HepG2 (cell line): Measurements from ENCODE around the gene RAB40C. TPM values are rescaled to one million over a fixed set of nuclear protein-coding genes. Genes with fewer than 3 reads are reported as not detected.
A peak's percentile ranks its signal among the peaks of the same experiment; 100 is the strongest.

Experiments used
- ATAC-seq: fragments of 200-7000 bp; cut with Tn5 transposase; 3 replicates; pipeline ENCODE4 v1.9.1; 2020; ENCODE audit warnings: mild to moderate bottlenecking, moderate library complexity
- BruUV-seq: library from RNA; stranded (reverse); fragments of 400-500 nt; replicated peaks from 2 replicates; lab custom pipeline; 2021; lab: Mats Ljungman, UMichigan
- CTCF ChIA-PET: fragments of 300-600 bp; formaldehyde crosslinking; extraction: SDS; loops from one replicate; lab custom pipeline; 2021; ENCODE audit warnings: low total read pairs, inconsistent platforms, low intra/inter-chr PET ratio; lab: Yijun Ruan, JAX
- POLR2A ChIA-PET: fragments of 350-600 bp; sonication (Branson Sonifier 250); formaldehyde crosslinking; loops from one replicate; lab custom pipeline; 2020; ENCODE audit warnings: antibody characterized with exemption, inconsistent platforms; lab: Yijun Ruan, JAX
- DNase-seq: peaks from one replicate; pipeline ENCODE4 v3.0.0-alpha.2; 2015; ENCODE audit warnings: low spot score
- FAIRE-seq: peaks from 3 replicates; lab custom pipeline; 2011; peaks lifted over from hg19 to GRCh38; lab: Jason Lieb, UNC
- H2AFZ ChIP-seq: one replicate; pipeline ENCODE4 v1.6.1; 2011; ENCODE audit warnings: low read length, inconsistent platforms
- H3K27ac ChIP-seq: fragments of 300-600 bp; 3 replicates; pipeline ENCODE4 v1.8.0; 2011; ENCODE audit warnings: mixed run types, mild to moderate bottlenecking, mixed read lengths, low read length, inconsistent platforms; ENCODE audit not compliant: insufficient read depth; ENCODE audit errors: extremely low read length
- H3K27me3 ChIP-seq, 2 experiments: fragments of 200-600 bp in 1 of 2; 2 replicates in 1 of 2; 3 replicates in 1 of 2; pipeline versions ENCODE4 v1.6.0 to v1.8.0; 2011; ENCODE audit warnings: low read length in 2 of 2, mild to moderate bottlenecking in 2 of 2, moderate library complexity in 2 of 2, inconsistent platforms in 1 of 2; ENCODE audit not compliant: insufficient read depth in 2 of 2, control insufficient read depth in 1 of 2
- H3K36me3 ChIP-seq, 2 experiments: fragments of 200-600 bp in 1 of 2; replicated peaks in 1 of 2; 2 replicates in 1 of 2; 3 replicates in 1 of 2; pipeline versions ENCODE4 v1.5.1 to v1.8.0; 2011; ENCODE audit warnings: low read length in 2 of 2, inconsistent platforms in 1 of 2; ENCODE audit not compliant: insufficient read depth in 2 of 2, control insufficient read depth in 1 of 2
- H3K4me1 ChIP-seq: 2 replicates; pipeline ENCODE4 v1.5.1; 2012; ENCODE audit warnings: low read length, inconsistent platforms; ENCODE audit not compliant: insufficient read depth
- H3K4me2 ChIP-seq: 2 replicates; pipeline ENCODE4 v1.6.0; 2011; ENCODE audit warnings: low read depth, low read length, inconsistent platforms
- H3K4me3 ChIP-seq, 3 experiments: fragments of 200-600 bp in 1 of 3; sonication (generic), shearing (Covaris generic) in 1 of 3; replicated peaks in 1 of 3; 2 replicates each; pipeline ENCODE4 v1.5.1; 2011 to 2016; ENCODE audit warnings: low read length in 3 of 3, inconsistent platforms in 2 of 3, low read depth in 2 of 3, mild to moderate bottlenecking in 2 of 3, control low read depth in 1 of 3, mixed read lengths in 1 of 3; ENCODE audit not compliant: insufficient read depth in 1 of 3
- H3K79me2 ChIP-seq: one replicate; pipeline ENCODE4 v1.6.1; 2011; ENCODE audit warnings: low read length, inconsistent platforms; ENCODE audit not compliant: insufficient read depth
- H3K9ac ChIP-seq: 2 replicates; pipeline ENCODE4 v1.6.0; 2011; ENCODE audit warnings: mild to moderate bottlenecking, low read depth, low read length, inconsistent platforms; ENCODE audit not compliant: insufficient read depth
- H3K9me3 ChIP-seq: 2 replicates; pipeline ENCODE4 v1.5.1; 2012; ENCODE audit warnings: mild to moderate bottlenecking, low read length
- H4K20me1 ChIP-seq: 2 replicates; pipeline ENCODE4 v1.6.0; 2011; ENCODE audit warnings: inconsistent platforms, mild to moderate bottlenecking, low read length, moderate library complexity; ENCODE audit not compliant: insufficient read depth
- ARID3A ChIP-seq: IDR thresholded peaks from 2 replicates; pipeline ENCODE4 v1.6.1; 2012; ENCODE audit warnings: low read depth, low read length, improper control_type of control experiment
- BATF2 ChIP-seq: sonication (generic); formaldehyde crosslinking; IDR thresholded peaks from 2 replicates; pipeline ENCODE4 v1.8.0; 2022; ENCODE audit warnings: mild to moderate bottlenecking, missing genetic modification reagents, moderate library complexity
- ETV5 ChIP-seq: IDR thresholded peaks from 2 replicates; pipeline ENCODE4 v1.6.1; 2018; ENCODE audit warnings: missing biosample characterization, missing genetic modification reagents, inconsistent platforms, borderline replicate concordance
- MEF2D ChIP-seq: sonication (generic); formaldehyde crosslinking; IDR thresholded peaks from 2 replicates; pipeline ENCODE4 v1.5.1; 2020; ENCODE audit warnings: mild to moderate bottlenecking, missing genetic modification reagents
- PAXIP1 ChIP-seq: sonication (generic); formaldehyde crosslinking; conservative IDR thresholded peaks from 2 replicates; pipeline ENCODE4 v1.4.0; 2020; ENCODE audit warnings: mild to moderate bottlenecking, missing genetic modification reagents, moderate library complexity
- SSRP1 ChIP-seq: IDR thresholded peaks from 2 replicates; pipeline ENCODE4 v1.6.1; 2016; ENCODE audit warnings: control low read depth
- ZBTB25 ChIP-seq: IDR thresholded peaks from 2 replicates; pipeline ENCODE4 v1.6.1; 2018; ENCODE audit warnings: missing genetic modification reagents
- ZNF10 ChIP-seq: sonication (generic); formaldehyde crosslinking; IDR thresholded peaks from 2 replicates; pipeline ENCODE4 v1.4.0; 2020; ENCODE audit warnings: mild to moderate bottlenecking, low read depth, missing genetic modification reagents, borderline replicate concordance
- ZNF207 ChIP-seq: fragments of 450-650 bp; IDR thresholded peaks from 2 replicates; pipeline ENCODE4 v1.6.1; 2016; ENCODE audit warnings: antibody characterized with exemption, borderline replicate concordance
- ZNF280B ChIP-seq: sonication (generic); formaldehyde crosslinking; IDR thresholded peaks from 2 replicates; pipeline ENCODE4 v1.5.0; 2020; ENCODE audit warnings: missing genetic modification reagents, mild to moderate bottlenecking, borderline replicate concordance
- ZNF607 ChIP-seq: sonication (generic); formaldehyde crosslinking; IDR thresholded peaks from 2 replicates; pipeline ENCODE4 v1.5.1; 2020; ENCODE audit warnings: missing genetic modification reagents, mild to moderate bottlenecking, borderline replicate concordance
- ZNF761 ChIP-seq: sonication (generic); formaldehyde crosslinking; conservative IDR thresholded peaks from 2 replicates; pipeline ENCODE4 v1.4.0; 2020; ENCODE audit warnings: mild to moderate bottlenecking, missing genetic modification reagents
- ZNF781 ChIP-seq: sonication (generic); formaldehyde crosslinking; IDR thresholded peaks from 2 replicates; pipeline ENCODE4 v1.5.1; 2020; ENCODE audit warnings: borderline replicate concordance, mild to moderate bottlenecking, missing genetic modification reagents; ENCODE audit errors: not compliant biosample characterization
- ZNF816 ChIP-seq: sonication (generic); formaldehyde crosslinking; IDR thresholded peaks from 2 replicates; pipeline ENCODE4 v1.8.0; 2022; ENCODE audit warnings: missing genetic modification reagents, mild to moderate bottlenecking, borderline replicate concordance
- ZNF83 ChIP-seq: sonication (generic); formaldehyde crosslinking; IDR thresholded peaks from 2 replicates; pipeline ENCODE4 v1.4.0; 2020; ENCODE audit warnings: missing genetic modification reagents, mild to moderate bottlenecking, borderline replicate concordance
- WGBS: methylation state at CpG from one replicate; pipeline ENCODE4 v1.1.6; 2017; ENCODE audit warnings: low lambda C conversion rate; 5-methylcytosine and 5-hydroxymethylcytosine counted together
- in situ Hi-C: cut with HindIII; loops from 2 replicates; pipeline ENCODE4 v1.10.0; 2017; ENCODE audit warnings: low pct_unique_long_range_greater_than_20kb; ENCODE audit not compliant: extremely low pct_ligation_motif_present
- intact Hi-C: fragments of 100-400 bp; cut with micrococcal nuclease; formaldehyde crosslinking; loops from one replicate; pipeline ENCODE4 v1.10.0; 2022; ENCODE audit not compliant: unreplicated experiment
- polyA plus RNA-seq, 8 experiments: library from polyadenylated mRNA; depleted of rRNA in 3 of 8; stranded (reverse) in 7 of 8; unstranded in 1 of 8; fragments of >200 nt; fragmentation: Illumina TruSeq in 4 of 8; extraction: Trizol in 4 of 8; gene quantifications; 2 replicates each; pipeline versions ENCODE4 v1.2.1 to v1.2.3, GENCODE V29; 2011 to 2016; ENCODE audit warnings: low read depth in 4 of 8, missing spikeins in 1 of 8, mixed read lengths in 1 of 8; ENCODE audit not compliant: insufficient read depth in 1 of 8
- total RNA-seq, 5 experiments: library from RNA; depleted of rRNA; stranded (reverse); fragments of >200 nt; fragmentation: Illumina TruSeq; extraction: Trizol; gene quantifications; 2 replicates each; pipeline ENCODE4 v1.2.3, GENCODE V29; 2016; ENCODE audit warnings: low read depth in 1 of 5

The RAB40C gene
- total and polyA plus RNA-seq, 2 of the 13 experiments (the other 11 are each of a cell fraction or from before 2014, with no cell fraction given): 7.7 to 11.5 TPM

- Histone ChIP-seq H3K27me3 (no peaks in the 10 kb centered on the region), H3K9ac (peak overlapping the region; percentile 67), H3K36me3 (peaks cover 4% of the 10 kb centered on the region in 2 experiments; a peak in 2 of 5 replicates), H3K27ac (peak overlapping the region; percentile 71), H3K9me3 (no peaks in the 10 kb centered on the region), H3K79me2 (peaks cover 3% of the 10 kb centered on the region), H3K4me2 (peak overlapping the region; percentile 95), H4K20me1 (no peaks in the 10 kb centered on the region), H2AFZ (no peak overlapping the region), H3K4me1 (peaks cover 30% of the 10 kb centered on the region), H3K4me3 (peak overlapping the region; percentile 58 to 74 (median 63))
- 0% methylated on average over 3 of the region's 29 CpGs for WGBS
- DNase-seq (no peak), ATAC-seq (peak; percentile 38), FAIRE-seq (no peak)
- CTCF ChIA-PET: no interaction called here
- no TSS peak for BruUV-seq
- in situ Hi-C loops: no loop called here
- intact Hi-C loops: no loop called here
- POLR2A ChIA-PET: interaction anchor here (1.0 to 1.5 kb wide), 2 partner anchors 18 to 42 kb away, joined by 3 to 5 read pairs; no protein-coding TSS in a partner anchor
- TF ChIP-seq ZNF761 (CRISPR knock-in tag) (0 out of 2 replicates have a peak, but pooled peaks have one; percentile 27), ETV5 (CRISPR knock-in tag) (no peak), ZNF83 (CRISPR knock-in tag) (0 out of 2 replicates have a peak, but pooled peaks have one; percentile 21), BATF2 (CRISPR knock-in tag) (no peak), SSRP1 (CRISPR knock-in tag) (no peak), ZNF607 (CRISPR knock-in tag) (no peak), ZNF280B (CRISPR knock-in tag) (no peak; the same call in 1 of the 2 replicates), ZNF816 (CRISPR knock-in tag) (no peak), MEF2D (CRISPR knock-in tag) (0 out of 2 replicates have a peak, but pooled peaks have one; percentile 29), ZNF207 (no peak), ZBTB25 (no peak), ARID3A (no peak), ZNF10 (CRISPR knock-in tag) (no peak), PAXIP1 (no peak), ZNF781 (no peak)
Measured at GRCh38 chr16:630249-630814, 40.5 kb downstream of the RAB40C start.
